DMS153 treated with DMSO at 0.1 percent for 48 hours (cell line): ENCODE results near the gene GNAS-AS1.

Source experiments
- DNase-seq: peaks from one replicate; lab custom pipeline; 2025; ENCODE audit not compliant: unreplicated experiment; lab: John Stamatoyannopoulos, UW

GNAS-AS1 gene

GRCh38 chr20:58850693-58851174 is at the start of gene GNAS-AS1:
Gene GNAS-AS1 (minus strand): TSS chr20:58850902.
- DNase-seq = no peak

DNA sequence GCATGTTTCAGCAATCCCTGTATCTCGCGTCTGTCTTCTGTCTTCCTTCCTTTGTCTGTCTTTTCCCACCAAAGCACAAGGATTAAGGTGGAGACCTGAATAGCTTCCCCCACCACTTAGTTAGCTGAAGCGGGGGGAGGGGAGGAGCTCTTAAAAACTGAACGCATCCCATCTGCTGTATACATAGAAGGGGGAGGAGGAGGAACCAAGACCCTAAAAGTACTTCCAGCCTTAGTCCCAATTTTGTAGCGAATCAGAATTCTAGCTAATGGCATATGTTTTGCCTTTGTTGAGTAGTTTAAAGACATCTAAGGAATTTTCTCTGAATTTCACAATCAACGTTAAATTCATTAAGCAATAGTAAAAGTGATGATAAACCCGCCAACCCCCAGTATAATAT is 49.7 kb upstream of the GNAS-AS1 start:
- DNase-seq = no peak

DNA sequence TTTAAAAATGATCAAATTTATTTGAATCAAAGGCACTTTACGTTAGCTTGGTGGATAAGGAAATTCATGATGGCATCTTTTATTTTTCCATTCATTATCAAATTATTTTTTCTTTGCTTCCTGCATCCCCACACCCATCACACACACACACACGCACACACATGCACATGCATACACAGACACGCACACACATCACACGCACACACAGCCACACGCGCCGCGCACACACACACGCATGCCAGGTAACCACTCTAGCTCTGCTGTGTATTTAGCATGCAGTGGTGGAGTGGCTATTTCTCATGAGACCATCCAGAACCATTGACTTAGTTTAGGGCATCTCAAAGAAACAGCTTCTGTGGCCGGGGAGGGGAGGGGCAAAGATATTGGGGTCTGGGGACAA is 48.8 kb upstream of the GNAS-AS1 start:
- no peak for DNase-seq

GRCh38 chr20:58898629-58899408 is 48.1 kb upstream of the GNAS-AS1 start:
- DNase-seq = no peak

GRCh38 chr20:58897488-58897887 is 46.8 kb upstream of the GNAS-AS1 start:
- DNase-seq = no peak

GRCh38 chr20:58896820-58897219 is 46.1 kb upstream of the GNAS-AS1 start:
- DNase-seq = no peak

- DNase-seq = no peak
Observed at GRCh38 chr20:58895448-58896180, 44.9 kb upstream of the GNAS-AS1 start.

- DNase-seq = no peak
Observed at GRCh38 chr20:58894652-58895447, 44.1 kb upstream of the GNAS-AS1 start.

- DNase-seq = no peak
Observed at GRCh38 chr20:58893355-58894120, 42.8 kb upstream of the GNAS-AS1 start.

DNA sequence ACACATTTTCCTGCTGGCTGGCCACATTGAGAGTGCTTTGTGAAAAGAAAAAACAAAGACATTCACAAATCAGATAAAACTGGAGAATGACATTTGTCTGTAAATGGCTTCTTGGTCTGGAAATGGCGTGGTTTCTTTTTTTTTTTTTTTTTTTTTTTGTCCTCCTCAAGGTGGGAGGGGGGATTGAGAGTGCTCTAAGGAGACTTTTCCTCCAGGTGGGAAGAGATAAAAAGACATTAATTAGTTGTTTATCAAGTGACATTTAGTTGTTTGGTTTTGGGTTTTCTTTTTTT is 42.2 kb upstream of the GNAS-AS1 start:
- DNase-seq = no peak

- DNase-seq = peak; percentile 48
Observed at GRCh38 chr20:58892141-58892931, 41.6 kb upstream of the GNAS-AS1 start.

- DNase-seq = no peak
Observed at GRCh38 chr20:58891718-58892140, 41.0 kb upstream of the GNAS-AS1 start.

DNA sequence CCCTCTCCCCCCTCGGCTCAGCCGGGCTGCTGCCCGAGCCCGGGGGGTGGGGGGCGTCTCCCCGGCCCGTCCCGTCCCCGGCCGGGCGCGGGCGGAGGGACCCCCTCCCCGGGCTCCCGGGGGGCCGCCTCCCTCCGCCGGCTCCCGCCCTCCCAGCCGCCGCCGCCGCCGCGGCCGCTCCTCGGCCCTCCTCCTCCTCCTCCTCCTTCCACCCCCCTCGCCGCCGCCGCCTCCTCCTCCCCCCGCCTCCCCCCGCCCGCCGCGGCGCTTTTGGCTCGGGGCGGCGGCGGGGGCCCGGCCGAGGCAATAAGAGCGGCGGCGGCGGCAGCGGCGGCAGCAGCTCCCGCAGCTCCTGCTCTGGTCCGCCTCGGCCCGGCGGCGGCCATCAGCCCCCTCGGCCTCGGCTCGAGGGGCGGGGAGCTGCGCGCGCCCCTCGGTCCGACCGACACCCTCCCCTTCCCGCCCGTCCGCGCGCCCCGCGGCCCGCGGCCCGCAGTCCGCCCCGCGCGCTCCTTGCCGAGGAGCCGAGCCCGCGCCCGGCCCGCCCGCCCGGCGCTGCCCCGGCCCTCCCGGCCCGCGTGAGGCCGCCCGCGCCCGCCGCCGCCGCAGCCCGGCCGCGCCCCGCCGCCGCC is 40.5 kb upstream of the GNAS-AS1 start:
- peak; percentile 11 for DNase-seq

DNA sequence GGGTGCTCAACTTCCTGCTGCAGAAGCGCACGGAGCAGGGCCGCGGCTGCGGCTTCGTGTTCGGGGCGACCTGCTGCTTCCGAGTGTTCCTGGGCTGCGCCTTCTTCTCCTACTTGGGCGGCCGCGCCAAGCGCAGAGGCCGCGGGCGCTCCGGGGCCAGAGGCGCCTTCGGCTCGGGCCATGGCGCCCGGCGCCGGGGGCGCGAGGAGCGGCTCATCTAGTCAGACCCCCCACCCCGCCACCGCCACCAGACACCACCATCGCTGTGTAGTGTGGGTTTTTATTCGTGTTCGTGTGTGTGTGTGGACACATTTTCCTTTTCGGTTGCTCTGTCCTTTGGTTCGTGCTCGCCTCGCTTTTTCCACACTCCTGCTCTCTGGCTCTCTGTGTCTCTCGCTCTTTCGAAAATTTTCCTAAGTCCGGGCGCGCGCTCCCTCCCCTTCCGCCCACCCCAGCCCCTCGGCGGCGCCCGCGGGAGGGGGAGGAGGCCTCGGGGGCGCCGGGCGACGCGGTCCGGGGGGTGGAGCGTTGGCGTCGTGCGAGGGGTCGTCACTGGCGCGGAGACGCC is 39.9 kb upstream of the GNAS-AS1 start:
- peak; percentile 26 for DNase-seq

DNA sequence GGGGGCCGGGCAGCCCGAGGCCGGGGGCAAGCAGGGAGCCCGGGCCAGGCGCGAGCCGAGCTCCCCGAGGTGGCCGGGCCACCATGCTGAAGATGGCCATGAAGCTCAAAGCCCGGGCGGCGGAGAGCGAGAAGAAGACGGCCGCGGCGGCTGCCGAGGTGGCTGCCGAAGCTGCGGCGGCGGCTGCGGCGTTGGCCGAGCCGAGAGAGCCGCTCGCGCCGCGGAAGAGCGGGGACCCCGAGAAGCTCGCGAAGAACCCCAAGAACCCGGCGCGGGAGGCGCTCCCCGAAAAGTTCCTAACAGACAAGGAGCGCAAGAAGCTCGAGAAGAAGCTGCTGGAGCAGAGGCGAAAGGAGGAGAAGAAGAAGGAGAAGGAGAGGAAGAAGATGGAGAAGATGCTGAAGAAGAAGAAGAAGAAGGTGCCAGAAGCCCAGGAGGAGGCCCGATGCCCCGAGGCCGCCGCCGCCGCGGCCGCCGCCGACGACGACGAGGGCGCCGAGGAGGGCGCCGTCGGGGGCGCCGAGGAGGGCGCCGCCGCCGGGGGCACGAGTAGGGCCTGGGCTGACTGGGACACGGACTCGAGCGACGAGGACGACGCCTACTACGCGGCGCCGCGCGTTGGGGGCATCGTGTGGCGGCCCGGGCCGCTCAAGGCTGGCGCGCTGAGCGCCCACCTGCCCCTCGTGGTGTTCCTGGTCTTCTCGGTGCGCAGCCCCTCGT is 39.3 kb upstream of the GNAS-AS1 start:
- no peak for DNase-seq

DNA sequence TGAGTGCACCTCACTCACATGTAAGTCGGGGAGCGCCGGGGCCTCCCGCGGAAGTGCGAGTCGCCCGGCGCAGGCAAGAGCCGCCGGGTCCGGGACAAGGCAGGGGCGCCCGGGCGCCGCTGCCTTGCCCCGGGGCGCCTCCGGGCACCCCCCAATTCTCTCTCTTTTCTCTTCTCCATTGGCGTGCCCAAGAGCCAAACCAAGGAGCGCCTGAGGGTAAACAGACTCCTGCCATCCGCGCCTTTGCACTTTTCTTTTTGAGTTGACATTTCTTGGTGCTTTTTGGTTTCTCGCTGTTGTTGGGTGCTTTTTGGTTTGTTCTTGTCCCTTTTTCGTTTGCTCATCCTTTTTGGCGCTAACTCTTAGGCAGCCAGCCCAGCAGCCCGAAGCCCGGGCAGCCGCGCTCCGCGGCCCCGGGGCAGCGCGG is 38.6 kb upstream of the GNAS-AS1 start:
- DNase-seq = no peak

DNA sequence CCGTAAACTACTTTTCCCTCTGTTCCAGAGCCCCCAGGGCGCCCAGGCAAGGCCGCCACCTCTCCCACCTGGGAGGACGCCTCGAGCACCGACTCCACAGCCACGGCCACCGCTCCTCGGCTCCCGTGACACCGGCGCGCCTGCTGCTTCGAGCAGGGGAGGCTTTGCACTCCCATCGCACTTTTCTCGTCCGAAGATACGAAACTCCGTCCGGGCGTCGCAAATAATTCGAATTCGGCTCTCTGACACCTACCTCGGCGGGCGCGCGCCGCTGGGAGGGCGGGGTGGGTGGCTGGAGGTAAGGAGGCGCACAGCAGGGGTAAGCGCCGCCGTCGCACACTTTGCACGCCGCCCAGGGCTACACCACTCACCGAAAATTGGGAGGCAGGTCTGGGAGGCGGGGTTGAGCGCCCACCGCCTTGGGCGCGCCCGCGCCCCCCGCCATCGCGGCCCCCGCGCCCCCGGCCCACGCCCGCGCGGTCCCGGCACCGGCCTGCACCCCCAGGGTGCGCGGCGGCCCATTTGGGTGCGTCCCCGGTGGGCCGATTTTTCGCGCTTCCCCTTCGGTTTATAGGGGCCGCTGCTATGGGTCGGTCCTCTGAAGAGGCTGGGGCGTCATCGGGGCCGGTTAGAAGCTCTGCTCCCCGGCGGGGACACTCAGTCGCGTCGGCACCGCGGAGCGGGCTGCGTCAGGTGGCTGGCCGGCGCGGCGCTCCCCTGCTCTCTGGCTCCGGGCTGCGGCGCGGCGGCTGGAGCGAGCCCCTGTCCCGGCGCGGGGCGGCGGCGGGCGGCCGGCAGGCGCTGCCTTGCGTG is 38.0 kb upstream of the GNAS-AS1 start:
- peak; percentile 9 for DNase-seq

DNA sequence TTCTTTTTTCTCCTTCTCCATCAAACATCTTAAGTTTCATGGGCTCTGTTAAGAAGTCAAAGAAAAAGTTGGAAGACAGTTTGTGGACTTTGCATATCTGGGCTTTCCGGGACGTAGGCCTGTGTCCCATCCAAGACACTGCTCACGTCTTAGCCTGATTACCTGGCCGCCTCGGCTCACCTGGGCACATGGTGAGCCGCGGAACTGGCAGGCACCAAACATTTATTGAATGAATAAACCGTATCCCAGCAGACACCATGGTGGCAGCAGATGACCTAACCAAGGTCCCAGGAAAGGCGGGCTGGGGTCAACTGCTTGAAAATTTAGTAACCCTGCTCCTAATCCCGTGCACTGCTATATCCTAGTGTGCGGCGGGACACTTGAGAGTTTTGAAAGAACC is 37.4 kb upstream of the GNAS-AS1 start:
- no peak for DNase-seq
